Measurements from ENCODE around the gene ARMH1. TPM values are rescaled to one million over a fixed set of nuclear protein-coding genes. Genes with fewer than 3 reads are reported as not detected.

The ARMH1 gene
- total RNA-seq, 1 experiment from 2014 or later = 0.15 TPM

DNA sequence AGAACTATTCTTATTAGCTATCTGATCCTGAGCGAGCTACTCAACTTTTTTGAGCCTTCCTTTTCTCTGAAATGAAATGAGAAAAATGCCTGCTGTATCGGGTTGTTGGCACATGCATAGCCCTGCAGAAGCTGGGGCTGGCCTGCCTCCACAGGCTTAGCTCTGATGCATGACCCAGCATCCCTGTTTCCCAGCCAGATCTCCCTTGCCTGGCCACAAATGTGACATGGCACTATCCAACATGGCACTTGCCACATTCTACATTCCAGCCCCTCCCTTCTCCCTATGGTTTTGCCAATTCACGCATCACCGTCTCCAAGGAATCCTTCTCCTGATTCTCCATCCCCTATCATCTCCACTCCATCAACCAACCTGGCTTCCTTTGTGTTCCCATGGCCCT lies 42.6 kb downstream of the ARMH1 start:
- DNase-seq = no peak
- no TSS peak for BruUV-seq (replicated peaks)
- Histone ChIP-seq H3K27ac (ENCODE audit: low read length) (no peak overlapping the region), H3K27me3 (ENCODE audit: low read length) (no peaks in the 10 kb centered on the region), H3F3A (ENCODE audit: low read length, unreplicated experiment) (peaks cover 3% of the 10 kb centered on the region), H4K20me1 (ENCODE audit: low read length) (no peaks in the 10 kb centered on the region), H2AFZ (ENCODE audit: low read length) (no peak overlapping the region), H3K4me2 (ENCODE audit: low read length) (no peak overlapping the region), H3K36me3 (ENCODE audit: low read depth, low read length) (no peaks in the 10 kb centered on the region), H3K79me2 (ENCODE audit: low read length) (no peaks in the 10 kb centered on the region), H3K9ac (ENCODE audit: low read length) (no peak overlapping the region), H3K9me2 (replicated peaks; ENCODE audit: low read length) (no peaks in the 10 kb centered on the region), H3K4me1 (ENCODE audit: insufficient read depth, low read length) (peaks cover 11% of the 10 kb centered on the region), H3K9me3 (ENCODE audit: low read length) (no peaks in the 10 kb centered on the region), H3K4me3 (ENCODE audit: low read length) (no peak overlapping the region)
- TF ChIP-seq, protein P1, sequence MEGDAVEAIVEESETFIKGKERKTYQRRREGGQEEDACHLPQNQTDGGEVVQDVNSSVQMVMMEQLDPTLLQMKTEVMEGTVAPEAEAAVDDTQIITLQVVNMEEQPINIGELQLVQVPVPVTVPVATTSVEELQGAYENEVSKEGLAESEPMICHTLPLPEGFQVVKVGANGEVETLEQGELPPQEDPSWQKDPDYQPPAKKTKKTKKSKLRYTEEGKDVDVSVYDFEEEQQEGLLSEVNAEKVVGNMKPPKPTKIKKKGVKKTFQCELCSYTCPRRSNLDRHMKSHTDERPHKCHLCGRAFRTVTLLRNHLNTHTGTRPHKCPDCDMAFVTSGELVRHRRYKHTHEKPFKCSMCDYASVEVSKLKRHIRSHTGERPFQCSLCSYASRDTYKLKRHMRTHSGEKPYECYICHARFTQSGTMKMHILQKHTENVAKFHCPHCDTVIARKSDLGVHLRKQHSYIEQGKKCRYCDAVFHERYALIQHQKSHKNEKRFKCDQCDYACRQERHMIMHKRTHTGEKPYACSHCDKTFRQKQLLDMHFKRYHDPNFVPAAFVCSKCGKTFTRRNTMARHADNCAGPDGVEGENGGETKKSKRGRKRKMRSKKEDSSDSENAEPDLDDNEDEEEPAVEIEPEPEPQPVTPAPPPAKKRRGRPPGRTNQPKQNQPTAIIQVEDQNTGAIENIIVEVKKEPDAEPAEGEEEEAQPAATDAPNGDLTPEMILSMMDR (conservative IDR thresholded peaks at IDR 0.05; ENCODE audit: low read depth, low read length) = no peak
- TF ChIP-seq EZH2phosphoT487 (IDR thresholded peaks at IDR 0.05; ENCODE audit: borderline replicate concordance, low read length) = no peak
- no peak for TF ChIP-seq EZH2 (IDR thresholded peaks at IDR 0.05; ENCODE audit: low read length, unreplicated experiment)
- POLR2A ChIA-PET (ENCODE audit: unreplicated experiment) = interaction anchor here (0.7 kb wide), 1 partner anchor 45 kb away, joined by 3 read pairs; no protein-coding TSS in a partner anchor
- intact Hi-C loops (cut with micrococcal nuclease) = no loop called here
- CTCF ChIA-PET = interaction anchor here (0.8 kb wide), 1 partner anchor 170 kb away, joined by 3 read pairs; no protein-coding TSS in a partner anchor
- no peak for ATAC-seq

GRCh38 chr1:44717653-44718052 lies 43.1 kb downstream of the ARMH1 start:
- no peaks in the 10 kb centered on the region for H3K36me3 ChIP-seq (ENCODE audit: low read depth, low read length)
- intact Hi-C loops (cut with micrococcal nuclease) = no loop called here
- H3K9me2 ChIP-seq (replicated peaks; ENCODE audit: low read length) = no peaks in the 10 kb centered on the region
- H3K27ac ChIP-seq (ENCODE audit: low read length) = no peak overlapping the region
- ChIA-PET CTCF (no interaction called here), POLR2A (ENCODE audit: unreplicated experiment) (interaction anchor here (0.7 kb wide), 1 partner anchor 45 kb away, joined by 3 read pairs; no protein-coding TSS in a partner anchor)
- ATAC-seq (no peak), DNase-seq (no peak)
- no peaks in the 10 kb centered on the region for H3K79me2 ChIP-seq (ENCODE audit: low read length)
- TF ChIP-seq EZH2phosphoT487 (IDR thresholded peaks at IDR 0.05; ENCODE audit: borderline replicate concordance, low read length) (no peak), EZH2 (IDR thresholded peaks at IDR 0.05; ENCODE audit: low read length, unreplicated experiment) (no peak)
- TF ChIP-seq, protein P1 (conservative IDR thresholded peaks at IDR 0.05; ENCODE audit: low read depth, low read length) = no peak
- H3K4me2 ChIP-seq (ENCODE audit: low read length) = no peak overlapping the region
- no peak overlapping the region for H3K9ac ChIP-seq (ENCODE audit: low read length)
- peaks cover 11% of the 10 kb centered on the region for H3K4me1 ChIP-seq (ENCODE audit: insufficient read depth, low read length)
- H4K20me1 ChIP-seq (ENCODE audit: low read length) = no peaks in the 10 kb centered on the region
- peaks cover 3% of the 10 kb centered on the region for H3F3A ChIP-seq (ENCODE audit: low read length, unreplicated experiment)
- no peaks in the 10 kb centered on the region for H3K9me3 ChIP-seq (ENCODE audit: low read length)
- no TSS peak for BruUV-seq (replicated peaks)
- no peak overlapping the region for H3K4me3 ChIP-seq (ENCODE audit: low read length)
- no peak overlapping the region for H2AFZ ChIP-seq (ENCODE audit: low read length)
- no peaks in the 10 kb centered on the region for H3K27me3 ChIP-seq (ENCODE audit: low read length)

DNA sequence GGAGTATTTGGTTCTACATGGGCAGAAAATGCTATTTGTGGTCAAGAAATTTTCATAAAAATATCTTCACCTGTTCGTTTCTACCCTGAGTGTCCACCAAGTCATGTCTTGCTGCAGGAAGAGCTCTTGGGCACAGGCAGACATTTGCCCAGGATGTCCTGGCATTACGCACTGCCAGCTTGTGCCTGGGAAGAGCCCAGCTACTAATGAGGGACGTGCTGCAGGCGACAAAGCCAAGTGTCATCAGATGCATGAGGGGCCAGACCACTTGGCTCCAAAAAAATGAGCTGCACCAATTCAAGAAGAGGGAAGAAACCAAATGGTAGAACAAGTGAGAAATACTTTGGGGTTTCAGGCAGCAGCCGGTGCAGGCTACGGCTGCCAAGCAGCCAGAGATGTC lies 43.6 kb downstream of the ARMH1 start:
- H3K4me1 ChIP-seq (ENCODE audit: insufficient read depth, low read length) = peaks cover 7% of the 10 kb centered on the region
- no peaks in the 10 kb centered on the region for H3K27me3 ChIP-seq (ENCODE audit: low read length)
- ChIA-PET CTCF (no interaction called here), POLR2A (ENCODE audit: unreplicated experiment) (interaction anchor here (0.7 kb wide), 1 partner anchor 46 kb away, joined by 3 read pairs; no protein-coding TSS in a partner anchor)
- no peaks in the 10 kb centered on the region for H3K9me2 ChIP-seq (replicated peaks; ENCODE audit: low read length)
- TF ChIP-seq EZH2 (IDR thresholded peaks at IDR 0.05; ENCODE audit: low read length, unreplicated experiment) (no peak), EZH2phosphoT487 (IDR thresholded peaks at IDR 0.05; ENCODE audit: borderline replicate concordance, low read length) (no peak)
- TF ChIP-seq, protein P1 (conservative IDR thresholded peaks at IDR 0.05; ENCODE audit: low read depth, low read length) = no peak
- no peak overlapping the region for H3K9ac ChIP-seq (ENCODE audit: low read length)
- no peaks in the 10 kb centered on the region for H3K9me3 ChIP-seq (ENCODE audit: low read length)
- peaks cover 3% of the 10 kb centered on the region for H3F3A ChIP-seq (ENCODE audit: low read length, unreplicated experiment)
- H3K27ac ChIP-seq (ENCODE audit: low read length) = no peak overlapping the region
- no peak overlapping the region for H3K4me3 ChIP-seq (ENCODE audit: low read length)
- no peaks in the 10 kb centered on the region for H3K36me3 ChIP-seq (ENCODE audit: low read depth, low read length)
- no peak overlapping the region for H3K4me2 ChIP-seq (ENCODE audit: low read length)
- ATAC-seq (no peak), DNase-seq (no peak)
- no peak overlapping the region for H2AFZ ChIP-seq (ENCODE audit: low read length)
- no peaks in the 10 kb centered on the region for H3K79me2 ChIP-seq (ENCODE audit: low read length)
- no peaks in the 10 kb centered on the region for H4K20me1 ChIP-seq (ENCODE audit: low read length)
- intact Hi-C loops (cut with micrococcal nuclease) = no loop called here
- no TSS peak for BruUV-seq (replicated peaks)

All from PC-3 (cell line).